Activated CD4-positive, alpha-beta T cell treated with anti-CD3 and anti-CD28 coated beads for 36 hours (primary cell): ENCODE data around the gene RGS3. TPM values are rescaled to one million over a fixed set of nuclear protein-coding genes. Genes with fewer than 3 reads are reported as not detected.

ENCODE experiments used
- ATAC-seq: fragments of 200-7000 bp; cut with Tn5 transposase; one replicate; pipeline ENCODE4 v1.10.0; 2021; ENCODE audit warnings: mild to moderate bottlenecking, moderate library complexity
- CTCF ChIA-PET: fragments of 350-600 bp; sonication (Branson Sonifier 250); formaldehyde crosslinking; loops from one replicate; lab custom pipeline; 2021; ENCODE audit warnings: antibody characterized with exemption; lab: Charles Lee
- POLR2A ChIA-PET: fragments of 350-600 bp; sonication (Branson Sonifier 250); formaldehyde crosslinking; loops from one replicate; lab custom pipeline; 2021; ENCODE audit warnings: antibody characterized with exemption, inconsistent platforms; lab: Charles Lee
- DNase-seq: peaks from one replicate; pipeline ENCODE4 v3.0.0-alpha.2; 2020
- H3K27ac Mint-ChIP-seq: one replicate; pipeline ENCODE4 v1.8.0; 2021; ENCODE audit warnings: mixed read lengths
- H3K27me3 Mint-ChIP-seq: one replicate; pipeline ENCODE4 v1.8.0; 2021; ENCODE audit warnings: mixed read lengths
- H3K36me3 Mint-ChIP-seq: one replicate; pipeline ENCODE4 v1.8.0; 2021; ENCODE audit warnings: low read depth, mixed read lengths
- H3K4me1 Mint-ChIP-seq: one replicate; pipeline ENCODE4 v1.8.0; 2021; ENCODE audit warnings: mixed read lengths
- H3K4me3 Mint-ChIP-seq: one replicate; pipeline ENCODE4 v1.8.0; 2021; ENCODE audit warnings: mild to moderate bottlenecking, moderate library complexity, mixed read lengths
- H3K9me3 Mint-ChIP-seq: one replicate; pipeline ENCODE4 v1.8.0; 2021; ENCODE audit warnings: low read depth, mixed read lengths
- intact Hi-C, 2 experiments: fragments of 100-400 bp; cut with DNase I in 1 of 2; cut with micrococcal nuclease in 1 of 2; formaldehyde crosslinking; loops; one replicate each; pipeline versions ENCODE4 v1.14.2 to v1.15.1; 2022 to 2024; cut with DNase I, micrococcal nuclease
- total RNA-seq, 2 experiments: library from RNA; stranded (reverse); gene quantifications; one replicate each; pipeline ENCODE4 v1.2.3, GENCODE V29; 2021

The RGS3 gene
- total RNA-seq, 2 experiments from 2014 or later, result 55.9 to 62.2 TPM

DNA sequence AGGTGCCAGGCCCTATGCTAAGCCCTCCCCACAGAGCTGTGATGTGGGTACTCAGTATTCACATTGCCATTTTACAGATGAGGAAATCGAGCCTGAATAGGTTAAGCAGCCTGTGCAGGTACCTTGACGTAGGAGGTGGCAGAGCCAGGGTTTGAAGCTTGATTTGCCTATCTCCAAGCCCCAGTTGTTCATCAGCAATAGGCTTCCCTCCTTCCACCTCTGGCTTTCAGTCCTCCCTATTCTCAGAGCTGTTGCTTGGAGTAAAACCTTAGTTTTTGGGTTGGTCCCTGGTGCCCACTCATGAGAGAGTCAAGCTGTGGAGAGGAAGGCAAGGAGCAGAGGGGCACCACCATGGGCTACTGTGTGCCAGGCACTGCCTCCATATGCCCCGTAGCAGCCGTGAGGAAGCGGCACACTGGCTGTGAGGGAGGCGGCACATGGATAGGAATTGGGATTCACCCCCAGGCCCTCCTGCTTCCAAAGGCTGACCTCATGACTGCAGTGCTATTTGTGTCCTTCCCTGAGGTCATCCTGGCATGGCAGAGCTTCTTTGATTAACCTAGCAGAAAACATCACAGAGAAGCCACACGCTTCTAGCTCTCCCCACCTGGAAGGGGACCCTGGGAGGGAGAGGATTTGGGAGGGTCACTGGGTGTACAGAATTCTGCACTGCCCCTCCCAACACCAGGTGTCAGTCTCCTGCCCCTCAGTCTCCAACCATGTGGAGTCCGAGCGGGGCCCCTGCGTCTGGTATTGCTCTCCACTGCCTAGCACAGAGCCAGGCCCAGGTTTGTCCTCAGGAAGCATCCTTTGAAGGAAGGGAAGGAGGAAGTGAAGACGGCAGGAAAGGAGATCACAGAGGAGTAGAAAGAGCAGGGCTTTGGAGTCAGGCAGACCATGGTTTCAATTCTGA is 109.8 kb downstream of the RGS3 start:
- Mint-ChIP-seq H3K27ac (no peak overlapping the region), H3K9me3 (no peaks in the 10 kb centered on the region), H3K36me3 (no peaks in the 10 kb centered on the region), H3K4me3 (no peak overlapping the region), H3K4me1 (peaks cover 15% of the 10 kb centered on the region), H3K27me3 (no peaks in the 10 kb centered on the region)
- ATAC-seq, result no peak
- no peak for DNase-seq
- ChIA-PET POLR2A (no interaction called here), CTCF (interaction anchor here (0.7 to 1.3 kb wide), 2 partner anchors 18 to 275 kb away, joined by 3 to 4 read pairs; no protein-coding TSS in a partner anchor)
- intact Hi-C loops, result no loop called here

- ChIA-PET CTCF (interaction anchor here (1.3 kb wide), 1 partner anchor 18 kb away, joined by 4 read pairs; no protein-coding TSS in a partner anchor), POLR2A (no interaction called here)
- Mint-ChIP-seq H3K4me1 (peaks cover 22% of the 10 kb centered on the region), H3K9me3 (no peaks in the 10 kb centered on the region), H3K4me3 (no peak overlapping the region), H3K27me3 (no peaks in the 10 kb centered on the region), H3K36me3 (no peaks in the 10 kb centered on the region), H3K27ac (no peak overlapping the region)
- intact Hi-C loops, result no loop called here
- no peak for DNase-seq
- no peak for ATAC-seq
Observed at GRCh38 chr9:113573959-113574352, 110.4 kb downstream of the RGS3 start.

DNA sequence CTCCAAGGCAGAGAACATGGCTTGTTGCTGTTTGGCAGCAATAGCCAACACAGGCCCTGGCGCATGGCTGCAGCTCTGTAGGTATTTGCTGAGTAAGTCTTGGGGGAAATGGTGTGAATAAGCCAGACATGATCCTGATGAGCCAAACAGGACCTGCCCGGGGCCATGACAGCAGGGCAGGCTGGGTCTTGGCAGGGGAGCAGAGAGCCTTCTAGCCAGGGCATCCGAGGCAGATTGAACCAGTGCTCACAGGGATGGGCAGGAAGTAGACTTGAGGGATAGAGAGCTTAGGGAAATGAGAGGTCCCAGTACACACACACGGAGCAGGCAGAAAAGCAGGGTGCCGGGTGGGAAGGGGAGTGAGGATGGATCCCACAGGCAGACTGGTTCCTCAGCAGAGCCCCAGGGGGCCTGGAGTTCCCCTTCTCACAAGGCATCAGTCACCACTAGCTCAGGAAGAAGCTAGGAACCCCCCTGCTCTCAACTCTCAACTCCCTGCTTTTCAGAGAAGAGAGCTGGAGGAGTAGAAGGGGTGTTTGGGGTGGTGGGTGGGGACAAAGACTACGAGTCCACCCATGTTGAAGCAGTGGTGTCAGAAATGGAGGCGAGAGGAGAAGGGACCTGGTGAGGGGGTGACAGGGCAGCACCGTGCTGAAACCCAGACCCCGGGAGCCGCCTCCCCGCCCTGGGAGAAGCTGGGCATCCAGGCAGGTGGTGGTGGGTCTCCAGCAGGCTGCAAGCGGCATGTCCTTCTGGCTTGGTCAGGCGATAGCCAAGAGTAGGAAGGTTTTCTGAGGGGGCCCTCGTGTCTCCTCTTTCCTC is 111.1 kb downstream of the RGS3 start:
- intact Hi-C loops, result no loop called here
- no peak for ATAC-seq
- POLR2A ChIA-PET, result no interaction called here

GRCh38 chr9:113577525-113578261 is 114.2 kb downstream of the RGS3 start:
- no peaks in the 10 kb centered on the region for H3K9me3 Mint-ChIP-seq
- peaks cover 54% of the 10 kb centered on the region for H3K4me1 Mint-ChIP-seq
- peaks cover 13% of the 10 kb centered on the region for H3K36me3 Mint-ChIP-seq
- DNase-seq, result no peak
- H3K27ac Mint-ChIP-seq, result peak overlapping the region; percentile 86
- no peak overlapping the region for H3K4me3 Mint-ChIP-seq
- ATAC-seq, result no peak
- ChIA-PET CTCF (interaction anchor here (0.7 to 15.9 kb wide), 9 partner anchors 11 to 357 kb away, joined by 3 to 502 read pairs (median 7); no protein-coding TSS in a partner anchor), POLR2A (interaction anchor here (0.6 to 1.8 kb wide), 3 partner anchors 54 to 225 kb away, joined by 3 to 5 read pairs (median 3); no protein-coding TSS in a partner anchor)
- intact Hi-C loops, result loop anchor here in 1 of 2 experiments (2.0 kb wide), 1 partner anchor 45 kb away; no protein-coding TSS in a partner anchor
- H3K27me3 Mint-ChIP-seq, result no peaks in the 10 kb centered on the region

More for the DNA sequence above, 111.1 kb downstream of the RGS3 start:
- no peak for DNase-seq
- no peaks in the 10 kb centered on the region for H3K9me3 Mint-ChIP-seq
- H3K27me3 Mint-ChIP-seq, result no peaks in the 10 kb centered on the region
- CTCF ChIA-PET, result interaction anchor here (0.6 to 0.8 kb wide), 2 partner anchors 17 to 44 kb away, joined by 3 read pairs; no protein-coding TSS in a partner anchor
- H3K36me3 Mint-ChIP-seq, result no peaks in the 10 kb centered on the region
- no peak overlapping the region for H3K27ac Mint-ChIP-seq
- peaks cover 28% of the 10 kb centered on the region for H3K4me1 Mint-ChIP-seq
- H3K4me3 Mint-ChIP-seq, result no peak overlapping the region

DNA sequence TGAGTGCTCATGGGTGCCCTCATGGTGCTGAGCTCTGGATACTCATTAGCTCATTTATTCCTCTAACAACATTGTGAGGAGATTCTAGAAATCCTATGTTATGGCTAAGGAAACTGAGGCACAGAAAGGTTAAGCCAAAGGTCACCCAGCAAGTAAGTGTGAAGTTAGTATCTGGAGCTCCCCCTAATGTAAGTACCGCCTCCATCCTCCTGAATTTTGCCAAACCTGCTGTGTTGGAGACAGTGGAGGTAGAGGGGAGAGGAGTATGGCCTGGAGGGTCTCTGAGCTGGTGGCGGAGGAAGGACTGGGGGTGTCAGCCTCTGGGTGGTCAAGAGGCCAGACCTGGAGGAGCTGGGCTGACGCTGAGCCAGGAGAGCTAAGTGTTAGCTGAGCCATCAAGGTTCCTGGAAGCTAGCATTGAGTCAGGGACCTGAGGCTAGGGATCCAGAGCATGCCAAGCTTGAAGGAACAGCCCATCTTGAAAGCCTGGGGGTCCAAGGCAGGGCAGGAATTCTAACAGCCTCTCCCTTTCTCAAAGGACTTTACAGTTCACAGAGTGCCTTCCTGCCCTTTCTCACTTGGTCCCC is 114.8 kb downstream of the RGS3 start:
- Mint-ChIP-seq H3K4me1 (peaks cover 61% of the 10 kb centered on the region), H3K36me3 (peaks cover 20% of the 10 kb centered on the region), H3K9me3 (no peaks in the 10 kb centered on the region), H3K27ac (peak overlapping the region; percentile 86), H3K27me3 (no peaks in the 10 kb centered on the region), H3K4me3 (peak overlapping the region; percentile 81)
- ChIA-PET CTCF (interaction anchor here (0.7 to 15.9 kb wide), 13 partner anchors 10 to 358 kb away, joined by 3 to 502 read pairs (median 6); no protein-coding TSS in a partner anchor), POLR2A (interaction anchor here (0.6 to 2.6 kb wide), 8 partner anchors 47 to 226 kb away, joined by 3 to 10 read pairs (median 4); partner anchors contain the start of genes C9orf43 and POLE3)
- ATAC-seq (no peak), DNase-seq (no peak)
- intact Hi-C loops, result loop anchor here in 1 of 2 experiments (2.0 kb wide), 1 partner anchor 44 kb away; no protein-coding TSS in a partner anchor

DNA sequence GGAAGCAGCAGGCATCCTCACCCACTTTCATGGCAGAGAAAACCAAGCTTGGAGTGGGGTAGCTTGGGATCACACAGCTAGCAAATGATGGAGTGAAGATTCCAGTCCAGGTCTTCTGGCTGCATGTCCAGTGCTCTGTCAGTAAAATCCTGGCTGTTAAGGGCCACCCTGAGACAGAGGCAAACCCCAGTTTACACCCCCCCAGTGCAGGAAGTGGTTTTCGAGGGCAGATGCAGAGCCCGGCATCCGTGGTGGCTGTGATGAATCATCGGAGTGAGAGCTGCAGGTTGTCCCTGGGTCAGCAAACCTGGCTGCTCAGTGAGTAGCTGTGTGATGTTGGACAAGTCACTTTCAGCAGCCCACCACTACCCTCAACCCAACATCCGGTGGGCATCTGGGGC is 115.4 kb downstream of the RGS3 start:
- POLR2A ChIA-PET, result interaction anchor here (0.5 to 2.6 kb wide), 9 partner anchors 14 to 532 kb away, joined by 3 to 10 read pairs (median 4); partner anchors contain the start of genes C9orf43 and POLE3
- H3K4me1 Mint-ChIP-seq, result peaks cover 66% of the 10 kb centered on the region
- no peaks in the 10 kb centered on the region for H3K9me3 Mint-ChIP-seq
- H3K27ac Mint-ChIP-seq, result peak overlapping the region; percentile 86
- peaks cover 23% of the 10 kb centered on the region for H3K36me3 Mint-ChIP-seq
- H3K27me3 Mint-ChIP-seq, result no peaks in the 10 kb centered on the region
- intact Hi-C loops, result loop anchor here (1.0 to 2.0 kb wide), 7 partner anchors 24 to 202 kb away; partner anchors contain the start of gene ALAD (in 1 of the 2)
- CTCF ChIA-PET, result interaction anchor here (0.7 to 15.9 kb wide), 15 partner anchors 10 to 358 kb away, joined by 3 to 502 read pairs (median 5); no protein-coding TSS in a partner anchor
- H3K4me3 Mint-ChIP-seq, result peak overlapping the region; percentile 81
- peak; percentile 94 for DNase-seq
- ATAC-seq, result peak; percentile 66

DNA sequence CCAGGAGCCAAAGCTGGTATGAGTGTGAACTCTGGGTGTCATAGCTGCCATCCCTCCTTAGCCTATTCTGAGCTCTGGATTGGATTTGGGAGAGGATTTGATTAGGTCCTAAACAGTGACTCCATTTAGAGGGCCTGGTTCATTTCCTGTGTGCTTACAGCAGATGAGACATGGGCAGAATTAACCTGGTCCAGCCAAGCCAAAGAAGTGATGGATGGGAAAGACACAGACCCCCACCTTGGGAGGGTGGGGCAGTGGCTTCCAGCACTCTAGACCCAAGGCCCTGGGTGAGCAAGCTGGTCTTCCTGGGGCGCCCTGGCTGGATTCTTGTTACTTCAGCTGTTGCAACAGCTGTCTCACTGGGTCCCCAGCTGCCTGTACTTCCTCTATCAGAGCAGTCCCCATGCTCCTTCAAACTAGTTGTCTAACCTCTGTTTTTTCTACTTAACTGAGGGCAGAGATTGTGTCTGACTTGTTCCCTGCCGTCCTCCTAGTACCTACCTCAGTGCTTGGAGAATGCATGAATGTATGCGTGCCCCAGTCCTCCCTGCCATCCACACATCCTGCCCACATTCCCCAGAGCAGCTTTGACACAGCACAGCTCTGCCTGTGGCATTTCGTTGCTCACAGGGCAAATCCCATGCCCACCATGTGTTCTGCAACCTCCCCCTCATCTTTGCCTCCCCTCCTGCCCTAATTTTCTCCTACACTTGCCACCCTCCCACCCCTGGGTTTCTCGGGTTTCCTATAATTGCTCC is 115.9 kb downstream of the RGS3 start:
- peak; percentile 56 for DNase-seq
- peaks cover 28% of the 10 kb centered on the region for H3K36me3 Mint-ChIP-seq
- ChIA-PET POLR2A (interaction anchor here (0.5 to 2.6 kb wide), 9 partner anchors 14 to 532 kb away, joined by 3 to 10 read pairs (median 4); partner anchors contain the start of genes C9orf43 and POLE3), CTCF (interaction anchor here (0.6 to 15.9 kb wide), 20 partner anchors 9 to 305 kb away, joined by 3 to 502 read pairs (median 4); no protein-coding TSS in a partner anchor)
- peaks cover 71% of the 10 kb centered on the region for H3K4me1 Mint-ChIP-seq
- no peak for ATAC-seq
- peak overlapping the region; percentile 81 for H3K4me3 Mint-ChIP-seq
- intact Hi-C loops, result loop anchor here (1.0 to 5.0 kb wide), 11 partner anchors 23 to 357 kb away; partner anchors contain the start of genes CDC26 (in 2 of the 2), FKBP15 (in 2 of the 2), PRPF4 (in 2 of the 2) and SLC31A1 (in 2 of the 2)
- peak overlapping the region; percentile 86 for H3K27ac Mint-ChIP-seq
- no peaks in the 10 kb centered on the region for H3K27me3 Mint-ChIP-seq
- no peaks in the 10 kb centered on the region for H3K9me3 Mint-ChIP-seq

- no peaks in the 10 kb centered on the region for H3K9me3 Mint-ChIP-seq
- CTCF ChIA-PET, result interaction anchor here (0.6 to 15.9 kb wide), 13 partner anchors 10 to 306 kb away, joined by 3 to 502 read pairs (median 4); no protein-coding TSS in a partner anchor
- POLR2A ChIA-PET, result interaction anchor here (0.5 to 2.6 kb wide), 3 partner anchors 63 to 229 kb away, joined by 5 to 10 read pairs (median 6); partner anchors contain the start of genes C9orf43 and POLE3
- no peaks in the 10 kb centered on the region for H3K27me3 Mint-ChIP-seq
- H3K4me3 Mint-ChIP-seq, result peak overlapping the region; percentile 81
- H3K36me3 Mint-ChIP-seq, result peaks cover 37% of the 10 kb centered on the region
- peak overlapping the region; percentile 86 for H3K27ac Mint-ChIP-seq
- peak; percentile 89 for DNase-seq
- intact Hi-C loops, result loop anchor here (1.0 to 5.0 kb wide), 5 partner anchors 23 to 358 kb away; partner anchors contain the start of genes CDC26 (in 2 of the 2), FKBP15 (in 2 of the 2), PRPF4 (in 2 of the 2) and SLC31A1 (in 2 of the 2)
- H3K4me1 Mint-ChIP-seq, result peaks cover 79% of the 10 kb centered on the region
- peak; percentile 47 for ATAC-seq
Observed at GRCh38 chr9:113580041-113580953, 116.8 kb downstream of the RGS3 start.
